Liver (tissue), 9 donors: ENCODE data around the gene PRSS33. TPM values are rescaled to one million over a fixed set of nuclear protein-coding genes. Genes with fewer than 3 reads are reported as not detected.

Experiments used
- DNase-seq: peaks from one replicate; pipeline ENCODE4 v3.0.0-alpha.2; 2017; ENCODE audit warnings: low spot score
- H3K27ac ChIP-seq, 2 donors: one replicate each; pipeline ENCODE4 v1.7.0; 2013; ENCODE audit warnings: inconsistent platforms in 2 of 2, low read length in 2 of 2, control low read depth in 1 of 2, low read depth in 1 of 2, mild to moderate bottlenecking in 1 of 2
- H3K27me3 ChIP-seq, 4 donors: one replicate each; pipeline versions ENCODE4 v1.6.1 to v1.7.0; 2013; ENCODE audit warnings: low read length in 3 of 4, inconsistent platforms in 1 of 4, mild to moderate bottlenecking in 1 of 4, moderate library complexity in 1 of 4; ENCODE audit not compliant: control insufficient read depth in 4 of 4, insufficient read depth in 4 of 4
- H3K36me3 ChIP-seq, 4 donors: one replicate each; pipeline versions ENCODE4 v1.6.1 to v1.7.0; 2013; ENCODE audit warnings: low read length in 3 of 4, mild to moderate bottlenecking in 3 of 4, low read depth in 1 of 4, moderate library complexity in 1 of 4; ENCODE audit not compliant: control insufficient read depth in 4 of 4, insufficient read depth in 3 of 4
- H3K4me1 ChIP-seq, 4 donors: one replicate each; pipeline versions ENCODE4 v1.6.1 to v1.7.0; 2013; ENCODE audit warnings: low read length in 3 of 4, mild to moderate bottlenecking in 3 of 4, moderate library complexity in 1 of 4; ENCODE audit not compliant: control insufficient read depth in 4 of 4, insufficient read depth in 4 of 4
- H3K4me3 ChIP-seq, 3 donors: one replicate each; pipeline versions ENCODE4 v1.6.1 to v1.7.0; 2013; ENCODE audit warnings: low read length in 3 of 3, control low read depth in 1 of 3, low read depth in 1 of 3, mild to moderate bottlenecking in 1 of 3
- H3K9ac ChIP-seq, 2 donors: one replicate each; pipeline ENCODE4 v1.7.0; 2013; ENCODE audit warnings: low read length in 2 of 2, mild to moderate bottlenecking in 2 of 2, moderate library complexity in 2 of 2, control low read depth in 1 of 2, low read depth in 1 of 2
- H3K9me3 ChIP-seq, 4 donors: one replicate each; pipeline versions ENCODE4 v1.6.1 to v1.7.0; 2013; ENCODE audit warnings: low read length in 3 of 4; ENCODE audit not compliant: control insufficient read depth in 4 of 4
- ATF3 ChIP-seq: IDR thresholded peaks from 2 replicates; pipeline ENCODE4 v1.6.1; 2016; ENCODE audit warnings: antibody characterized with exemption
- CTCF ChIP-seq: fragments of 150-350 bp; IDR thresholded peaks from 2 replicates; pipeline ENCODE4 v1.5.1; 2017; ENCODE audit warnings: improper control_type of control experiment, low read depth, low read length; ENCODE audit not compliant: missing input control
- EGR1 ChIP-seq, 2 donors: IDR thresholded peaks; 2 replicates each; pipeline ENCODE4 v1.6.1; 2016 to 2018; ENCODE audit warnings: antibody characterized with exemption in 2 of 2, low read depth in 2 of 2
- FOXA1 ChIP-seq: IDR thresholded peaks from 2 replicates; pipeline ENCODE4 v1.6.1; 2016; ENCODE audit warnings: antibody characterized with exemption
- FOXA2 ChIP-seq: IDR thresholded peaks from 2 replicates; pipeline ENCODE4 v1.6.1; 2016; ENCODE audit warnings: antibody characterized with exemption
- GABPA ChIP-seq, 2 donors: IDR thresholded peaks in 1 of 2; conservative IDR thresholded peaks in 1 of 2; 2 replicates each; pipeline ENCODE4 v1.6.1; 2016; ENCODE audit warnings: antibody characterized with exemption in 2 of 2, mild to moderate bottlenecking in 1 of 2, moderate library complexity in 1 of 2
- HNF4A ChIP-seq, 2 donors: conservative IDR thresholded peaks; 2 replicates each; pipeline ENCODE4 v1.6.1; 2016; ENCODE audit warnings: antibody characterized with exemption in 2 of 2, mild to moderate bottlenecking in 2 of 2
- JUND ChIP-seq, 2 donors: IDR thresholded peaks; 2 replicates each; pipeline ENCODE4 v1.6.1; 2016; ENCODE audit warnings: antibody characterized with exemption in 2 of 2
- RXRA ChIP-seq, 2 donors: IDR thresholded peaks; 2 replicates each; pipeline ENCODE4 v1.6.1; 2017 to 2018; ENCODE audit warnings: antibody characterized with exemption in 2 of 2, mild to moderate bottlenecking in 1 of 2
- TAF1 ChIP-seq: conservative IDR thresholded peaks from 2 replicates; pipeline ENCODE4 v1.6.1; 2016; ENCODE audit warnings: antibody characterized with exemption, mild to moderate bottlenecking
- WGBS: extraction: QIAGEN DNeasy Blood & Tissue Kit; methylation state at CpG from one replicate; pipeline ENCODE4 v1.1.7; 2013; 5-methylcytosine and 5-hydroxymethylcytosine counted together
- polyA plus RNA-seq, 2 donors: library from polyadenylated mRNA; stranded (reverse) in 1 of 2; unstranded in 1 of 2; fragments of 200-250 nt in 1 of 2; fragments of >200 nt in 1 of 2; fragmentation: Nextera tagmentation in 1 of 2; extraction: Ambion mirVana in 1 of 2; gene quantifications; one replicate each; pipeline versions ENCODE4 v1.2.1 to v1.2.3, GENCODE V29; 2013 to 2015
- total RNA-seq, 2 donors: library from RNA; depleted of rRNA; stranded (reverse); fragments of >200 nt; gene quantifications; one replicate each; pipeline ENCODE4 v1.2.3, GENCODE V29; 2014
- TF ChIP-seq, protein P1 (sequence below): IDR thresholded peaks from 2 replicates; pipeline ENCODE4 v1.6.1; 2016; ENCODE audit warnings: antibody characterized with exemption
- TF ChIP-seq, protein P2 (sequence below): IDR thresholded peaks from 2 replicates; pipeline ENCODE4 v1.6.1; 2016; ENCODE audit warnings: antibody characterized with exemption, mild to moderate bottlenecking
- TF ChIP-seq, protein P3 (sequence below): IDR thresholded peaks from 2 replicates; pipeline ENCODE4 v1.6.1; 2016; ENCODE audit warnings: antibody characterized with exemption
- donor health status: healthy.
- donor health status: healthy.
- donor health status: healthy.
- donor health status: healthy.
- donor health status: healthy.

The PRSS33 gene
- total and polyA plus RNA-seq, 4 donors, result not detected

DNA sequence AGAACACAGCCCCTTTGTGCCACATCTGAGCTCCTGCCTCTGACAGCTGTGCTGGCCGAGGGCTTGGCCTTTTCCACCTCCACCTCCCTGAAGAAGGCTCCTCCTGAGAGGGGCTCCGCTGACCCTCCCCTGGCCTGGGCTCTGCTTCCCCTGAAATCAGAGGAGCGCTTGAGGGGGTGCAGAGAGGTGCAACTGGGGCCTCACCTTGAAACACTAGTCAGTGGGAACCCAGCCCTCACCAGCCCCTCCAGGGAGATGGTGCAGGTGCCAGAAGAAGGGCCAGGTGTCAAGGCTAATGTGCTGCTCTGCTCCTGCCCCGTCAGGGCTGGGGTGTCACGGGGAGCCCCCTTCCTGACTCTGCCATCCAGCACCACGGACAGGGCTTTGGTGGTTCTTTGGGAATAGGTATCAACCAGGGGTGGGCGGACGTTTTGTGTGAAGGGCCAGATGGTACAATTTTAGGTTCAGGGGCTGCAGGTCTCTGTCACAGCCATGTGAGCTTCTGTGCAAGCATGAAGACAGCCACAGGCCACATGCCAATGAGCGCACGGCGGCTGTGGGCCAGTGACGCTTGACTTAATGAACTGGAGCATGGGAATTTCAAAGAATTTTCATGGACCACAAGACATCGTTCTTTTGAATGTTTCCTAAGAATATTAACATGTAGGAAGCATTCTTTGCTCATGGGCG, 40.6 kb upstream of the PRSS33 start:
- no peak for DNase-seq
- Histone ChIP-seq H3K4me1 (no peaks in the 10 kb centered on the region), H3K4me3 (no peak overlapping the region), H3K27ac (no peak overlapping the region), H3K9ac (no peak overlapping the region), H3K36me3 (no peaks in the 10 kb centered on the region), H3K27me3 (peaks cover 0 to 2% (median 0%) of the 10 kb centered on the region in 4 donors), H3K9me3 (no peaks in the 10 kb centered on the region)
- TF ChIP-seq EGR1 (IDR thresholded peaks at IDR 0.05; ENCODE audit: low read depth in 2 of 2) (no peak), JUND (IDR thresholded peaks at IDR 0.05) (no peak), HNF4A (conservative IDR thresholded peaks at IDR 0.05) (no peak), CTCF (no peak), FOXA1 (no peak), GABPA (IDR thresholded peaks at IDR 0.05 in 1 of 2, conservative IDR thresholded peaks at IDR 0.05 in 1 of 2) (no peak)
- WGBS, result 77% methylated on average over 14 of the region's 14 CpGs

GRCh38 chr16:2827374-2827791, 40.0 kb upstream of the PRSS33 start:
- no peaks in the 10 kb centered on the region for H3K36me3 ChIP-seq
- 77% methylated on average over 15 of the region's 15 CpGs for WGBS
- H3K27ac ChIP-seq, result no peak overlapping the region
- no peak overlapping the region for H3K9ac ChIP-seq
- no peaks in the 10 kb centered on the region for H3K4me1 ChIP-seq
- peaks cover 0 to 2% (median 0%) of the 10 kb centered on the region in 4 donors for H3K27me3 ChIP-seq
- H3K4me3 ChIP-seq, result no peak overlapping the region
- no peaks in the 10 kb centered on the region for H3K9me3 ChIP-seq
- no peak for TF ChIP-seq FOXA2
- TF ChIP-seq, protein P1, sequence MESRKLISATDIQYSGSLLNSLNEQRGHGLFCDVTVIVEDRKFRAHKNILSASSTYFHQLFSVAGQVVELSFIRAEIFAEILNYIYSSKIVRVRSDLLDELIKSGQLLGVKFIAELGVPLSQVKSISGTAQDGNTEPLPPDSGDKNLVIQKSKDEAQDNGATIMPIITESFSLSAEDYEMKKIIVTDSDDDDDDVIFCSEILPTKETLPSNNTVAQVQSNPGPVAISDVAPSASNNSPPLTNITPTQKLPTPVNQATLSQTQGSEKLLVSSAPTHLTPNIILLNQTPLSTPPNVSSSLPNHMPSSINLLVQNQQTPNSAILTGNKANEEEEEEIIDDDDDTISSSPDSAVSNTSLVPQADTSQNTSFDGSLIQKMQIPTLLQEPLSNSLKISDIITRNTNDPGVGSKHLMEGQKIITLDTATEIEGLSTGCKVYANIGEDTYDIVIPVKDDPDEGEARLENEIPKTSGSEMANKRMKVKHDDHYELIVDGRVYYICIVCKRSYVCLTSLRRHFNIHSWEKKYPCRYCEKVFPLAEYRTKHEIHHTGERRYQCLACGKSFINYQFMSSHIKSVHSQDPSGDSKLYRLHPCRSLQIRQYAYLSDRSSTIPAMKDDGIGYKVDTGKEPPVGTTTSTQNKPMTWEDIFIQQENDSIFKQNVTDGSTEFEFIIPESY, result no peak
- DNase-seq, result no peak

- Histone ChIP-seq H3K9me3 (no peaks in the 10 kb centered on the region), H3K9ac (no peak overlapping the region), H3K36me3 (no peaks in the 10 kb centered on the region), H3K4me1 (no peaks in the 10 kb centered on the region), H3K27me3 (peaks cover 0 to 2% (median under 1%) of the 10 kb centered on the region in 4 donors), H3K4me3 (no peak overlapping the region), H3K27ac (no peak overlapping the region)
- DNase-seq, result no peak
- WGBS, result 71% methylated on average over 19 of the region's 19 CpGs
- no peak for TF ChIP-seq JUND (IDR thresholded peaks at IDR 0.05)
- TF ChIP-seq, protein P2, sequence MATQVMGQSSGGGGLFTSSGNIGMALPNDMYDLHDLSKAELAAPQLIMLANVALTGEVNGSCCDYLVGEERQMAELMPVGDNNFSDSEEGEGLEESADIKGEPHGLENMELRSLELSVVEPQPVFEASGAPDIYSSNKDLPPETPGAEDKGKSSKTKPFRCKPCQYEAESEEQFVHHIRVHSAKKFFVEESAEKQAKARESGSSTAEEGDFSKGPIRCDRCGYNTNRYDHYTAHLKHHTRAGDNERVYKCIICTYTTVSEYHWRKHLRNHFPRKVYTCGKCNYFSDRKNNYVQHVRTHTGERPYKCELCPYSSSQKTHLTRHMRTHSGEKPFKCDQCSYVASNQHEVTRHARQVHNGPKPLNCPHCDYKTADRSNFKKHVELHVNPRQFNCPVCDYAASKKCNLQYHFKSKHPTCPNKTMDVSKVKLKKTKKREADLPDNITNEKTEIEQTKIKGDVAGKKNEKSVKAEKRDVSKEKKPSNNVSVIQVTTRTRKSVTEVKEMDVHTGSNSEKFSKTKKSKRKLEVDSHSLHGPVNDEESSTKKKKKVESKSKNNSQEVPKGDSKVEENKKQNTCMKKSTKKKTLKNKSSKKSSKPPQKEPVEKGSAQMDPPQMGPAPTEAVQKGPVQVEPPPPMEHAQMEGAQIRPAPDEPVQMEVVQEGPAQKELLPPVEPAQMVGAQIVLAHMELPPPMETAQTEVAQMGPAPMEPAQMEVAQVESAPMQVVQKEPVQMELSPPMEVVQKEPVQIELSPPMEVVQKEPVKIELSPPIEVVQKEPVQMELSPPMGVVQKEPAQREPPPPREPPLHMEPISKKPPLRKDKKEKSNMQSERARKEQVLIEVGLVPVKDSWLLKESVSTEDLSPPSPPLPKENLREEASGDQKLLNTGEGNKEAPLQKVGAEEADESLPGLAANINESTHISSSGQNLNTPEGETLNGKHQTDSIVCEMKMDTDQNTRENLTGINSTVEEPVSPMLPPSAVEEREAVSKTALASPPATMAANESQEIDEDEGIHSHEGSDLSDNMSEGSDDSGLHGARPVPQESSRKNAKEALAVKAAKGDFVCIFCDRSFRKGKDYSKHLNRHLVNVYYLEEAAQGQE, result no peak
- no peak for TF ChIP-seq FOXA1
- no peak for TF ChIP-seq RXRA (IDR thresholded peaks at IDR 0.05)
- TF ChIP-seq TAF1, result no peak
- TF ChIP-seq, protein P3, sequence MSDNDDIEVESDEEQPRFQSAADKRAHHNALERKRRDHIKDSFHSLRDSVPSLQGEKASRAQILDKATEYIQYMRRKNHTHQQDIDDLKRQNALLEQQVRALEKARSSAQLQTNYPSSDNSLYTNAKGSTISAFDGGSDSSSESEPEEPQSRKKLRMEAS, result no peak
- no peak for TF ChIP-seq CTCF
- no peak for TF ChIP-seq ATF3
- TF ChIP-seq FOXA2, result no peak
- TF ChIP-seq EGR1 (IDR thresholded peaks at IDR 0.05; ENCODE audit: low read depth in 2 of 2), result no peak
Measured at GRCh38 chr16:2826591-2827373, 39.4 kb upstream of the PRSS33 start.
